ENCODE results near the gene CACNA1E.

The CACNA1E gene

DNA sequence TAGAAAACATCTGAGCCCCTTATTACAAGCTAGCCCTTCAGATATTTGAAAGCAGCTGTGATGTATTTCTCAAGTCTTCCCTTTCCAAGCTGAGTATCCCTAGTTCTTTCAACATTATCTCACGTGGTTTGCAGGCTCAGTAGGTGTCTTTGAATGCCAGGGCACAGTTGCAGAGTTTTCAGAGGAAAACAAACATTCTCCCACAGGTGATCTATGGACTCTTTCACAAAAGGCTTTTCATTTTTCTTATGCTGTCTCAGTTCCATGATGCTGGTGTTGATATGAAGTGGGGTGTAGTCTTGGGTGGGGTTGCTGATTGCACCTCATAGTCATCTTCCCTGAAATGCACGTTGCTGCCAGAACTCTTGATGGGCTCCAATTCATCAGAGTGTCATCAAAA lies 17.3 kb downstream of the CACNA1E start:
- H2BK15ac ChIP-seq (ENCODE audit: low read length): no peak overlapping the region
- H2BK120ac ChIP-seq (ENCODE audit: low read depth, low read length): no peak overlapping the region
- H4K91ac ChIP-seq (ENCODE audit: low read depth, low read length, poor library complexity): no peak overlapping the region
- H4K8ac ChIP-seq (ENCODE audit: low read depth, low read length): no peak overlapping the region
- H2BK12ac ChIP-seq (ENCODE audit: low read length): no peak overlapping the region
- no peak overlapping the region for H3K27ac ChIP-seq (replicated peaks; ENCODE audit: low read length)
- no peak overlapping the region for H3K9ac ChIP-seq (ENCODE audit: low read depth, low read length, poor library complexity)
- no peak overlapping the region for H3K4me3 ChIP-seq (ENCODE audit: low read length in 2 of 2)
- no peak overlapping the region for H3K23ac ChIP-seq (ENCODE audit: low read depth, low read length, poor library complexity)
- WGBS, 2 donors (ENCODE audit: extremely low coverage in 2 of 2, insufficient read length in 2 of 2, insufficient replicate concordance in 1 of 2): no CpG with 5 or more reads among the region's 2 CpGs
- H3K4me2 ChIP-seq (ENCODE audit: insufficient read depth, low read length, poor library complexity, severe bottlenecking): no peak overlapping the region
- H3K27me3 ChIP-seq (ENCODE audit: control insufficient read depth in 3 of 3, insufficient read depth in 3 of 3, low read depth in 1 of 3, low read length in 3 of 3): no peaks in the 10 kb centered on the region
- H2AFZ ChIP-seq (ENCODE audit: low read length): no peak overlapping the region
- no peak overlapping the region for H3K14ac ChIP-seq (ENCODE audit: low read length)
- no peaks in the 10 kb centered on the region for H3K9me3 ChIP-seq (replicated peaks in 1 of 2; ENCODE audit: control insufficient read depth in 2 of 2, insufficient read depth in 1 of 2, low read depth in 1 of 2, low read length in 2 of 2)
- DNase-seq (ENCODE audit: low spot score): no peak
- H3K18ac ChIP-seq (ENCODE audit: low read length): no peak overlapping the region
- H2AK5ac ChIP-seq (ENCODE audit: low read depth, low read length): no peak overlapping the region
- H3K4me1 ChIP-seq (ENCODE audit: control insufficient read depth in 2 of 2, insufficient read depth in 1 of 2, low read depth in 1 of 2, low read length in 2 of 2): peaks cover 0 to 7% of the 10 kb centered on the region in 2 donors
- H3K79me1 ChIP-seq (ENCODE audit: low read depth, low read length): no peaks in the 10 kb centered on the region
- no peaks in the 10 kb centered on the region for H3K36me3 ChIP-seq (replicated peaks in 1 of 2; ENCODE audit: control insufficient read depth in 2 of 2, insufficient read depth in 2 of 2, low read length in 2 of 2)
- H2BK5ac ChIP-seq (ENCODE audit: low read length): no peak overlapping the region
- H3K4ac ChIP-seq (ENCODE audit: low read length): no peak overlapping the region

DNA sequence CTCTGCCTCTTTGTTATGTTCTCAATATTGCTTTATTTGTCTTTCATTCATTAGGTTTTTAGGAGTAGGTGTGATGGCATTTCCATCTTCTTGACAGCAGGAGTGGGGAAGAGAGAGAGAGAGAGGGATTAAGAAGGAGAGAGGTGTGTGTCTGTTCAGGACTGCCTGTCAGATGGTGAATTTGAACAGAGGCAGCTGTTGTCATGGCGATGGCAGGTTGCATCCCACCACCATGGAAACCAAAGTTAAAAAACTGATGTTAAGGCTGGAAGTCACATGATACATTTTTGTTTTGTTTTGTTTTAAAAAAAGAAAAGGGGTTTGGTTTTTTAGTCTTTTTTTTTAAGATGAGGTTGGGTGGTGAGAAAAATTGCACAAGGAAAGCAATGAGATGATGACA lies 18.3 kb downstream of the CACNA1E start:
- no peaks in the 10 kb centered on the region for H3K79me1 ChIP-seq (ENCODE audit: low read depth, low read length)
- no peaks in the 10 kb centered on the region for H3K27me3 ChIP-seq (ENCODE audit: control insufficient read depth in 3 of 3, insufficient read depth in 3 of 3, low read depth in 1 of 3, low read length in 3 of 3)
- no peak overlapping the region for H3K27ac ChIP-seq (replicated peaks; ENCODE audit: low read length)
- H3K23ac ChIP-seq (ENCODE audit: low read depth, low read length, poor library complexity): no peak overlapping the region
- H3K18ac ChIP-seq (ENCODE audit: low read length): no peak overlapping the region
- H2BK5ac ChIP-seq (ENCODE audit: low read length): no peak overlapping the region
- H4K8ac ChIP-seq (ENCODE audit: low read depth, low read length): no peak overlapping the region
- H2BK15ac ChIP-seq (ENCODE audit: low read length): no peak overlapping the region
- H4K91ac ChIP-seq (ENCODE audit: low read depth, low read length, poor library complexity): no peak overlapping the region
- H2BK12ac ChIP-seq (ENCODE audit: low read length): no peak overlapping the region
- DNase-seq (ENCODE audit: low spot score): no peak
- H3K14ac ChIP-seq (ENCODE audit: low read length): no peak overlapping the region
- H2AK5ac ChIP-seq (ENCODE audit: low read depth, low read length): no peak overlapping the region
- peaks cover 0 to 7% of the 10 kb centered on the region in 2 donors for H3K4me1 ChIP-seq (ENCODE audit: control insufficient read depth in 2 of 2, insufficient read depth in 1 of 2, low read depth in 1 of 2, low read length in 2 of 2)
- WGBS, 2 donors (ENCODE audit: extremely low coverage in 2 of 2, insufficient read length in 2 of 2, insufficient replicate concordance in 1 of 2): no CpG with 5 or more reads among the region's 1 CpG
- no peak overlapping the region for H3K4ac ChIP-seq (ENCODE audit: low read length)
- H3K4me3 ChIP-seq (ENCODE audit: low read length in 2 of 2): no peak overlapping the region
- H2AFZ ChIP-seq (ENCODE audit: low read length): no peak overlapping the region
- no peak overlapping the region for H2BK120ac ChIP-seq (ENCODE audit: low read depth, low read length)
- H3K36me3 ChIP-seq (replicated peaks in 1 of 2; ENCODE audit: control insufficient read depth in 2 of 2, insufficient read depth in 2 of 2, low read length in 2 of 2): no peaks in the 10 kb centered on the region
- no peak overlapping the region for H3K9ac ChIP-seq (ENCODE audit: low read depth, low read length, poor library complexity)
- no peak overlapping the region for H3K4me2 ChIP-seq (ENCODE audit: insufficient read depth, low read length, poor library complexity, severe bottlenecking)
- H3K9me3 ChIP-seq (replicated peaks in 1 of 2; ENCODE audit: control insufficient read depth in 2 of 2, insufficient read depth in 1 of 2, low read depth in 1 of 2, low read length in 2 of 2): no peaks in the 10 kb centered on the region

DNA sequence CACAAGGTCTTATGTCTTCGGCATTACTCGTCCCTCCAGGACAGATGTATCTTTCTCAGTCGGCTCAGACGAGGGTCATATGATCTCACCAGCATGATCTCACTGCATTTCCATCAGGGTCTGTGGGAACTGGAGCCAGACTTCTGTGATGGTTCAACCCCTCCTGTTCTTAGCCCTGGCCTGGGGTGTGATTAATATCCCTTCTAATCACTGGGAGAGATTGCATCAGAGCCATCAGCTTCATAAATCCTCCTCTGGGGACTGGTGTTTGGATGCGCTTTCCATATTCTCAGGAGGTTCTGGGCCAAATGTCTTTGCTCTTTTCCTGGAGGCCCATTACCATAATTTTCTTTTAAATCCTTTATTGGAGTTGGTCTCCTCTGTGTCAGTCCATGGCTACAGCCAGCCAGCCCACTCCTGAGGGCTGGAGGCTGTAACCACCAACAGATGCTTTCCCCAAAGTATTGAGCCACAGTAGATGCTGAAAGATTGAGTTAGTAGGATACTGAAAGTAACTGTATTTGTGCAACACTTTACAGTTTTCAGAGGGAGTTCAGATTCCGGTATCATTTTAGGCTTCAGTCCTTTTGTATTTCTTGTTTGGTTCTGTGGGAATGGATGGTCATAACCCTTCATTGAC lies 20.0 kb downstream of the CACNA1E start:
- DNase-seq (ENCODE audit: low spot score): no peak
- Histone ChIP-seq H3K23ac (ENCODE audit: low read depth, low read length, poor library complexity) (no peak overlapping the region), H3K27me3 (ENCODE audit: control insufficient read depth in 3 of 3, insufficient read depth in 3 of 3, low read depth in 1 of 3, low read length in 3 of 3) (no peaks in the 10 kb centered on the region), H3K27ac (replicated peaks; ENCODE audit: low read length) (no peak overlapping the region), H3K4ac (ENCODE audit: low read length) (no peak overlapping the region), H2BK12ac (ENCODE audit: low read length) (no peak overlapping the region), H4K8ac (ENCODE audit: low read depth, low read length) (no peak overlapping the region), H3K4me2 (ENCODE audit: insufficient read depth, low read length, poor library complexity, severe bottlenecking) (no peak overlapping the region), H2BK120ac (ENCODE audit: low read depth, low read length) (no peak overlapping the region), H3K4me3 (ENCODE audit: low read length in 2 of 2) (no peak overlapping the region), H2AFZ (ENCODE audit: low read length) (no peak overlapping the region), H3K79me1 (ENCODE audit: low read depth, low read length) (no peaks in the 10 kb centered on the region), H2BK5ac (ENCODE audit: low read length) (no peak overlapping the region), H3K9ac (ENCODE audit: low read depth, low read length, poor library complexity) (no peak overlapping the region), H3K9me3 (replicated peaks in 1 of 2; ENCODE audit: control insufficient read depth in 2 of 2, insufficient read depth in 1 of 2, low read depth in 1 of 2, low read length in 2 of 2) (no peaks in the 10 kb centered on the region), H2AK5ac (ENCODE audit: low read depth, low read length) (no peak overlapping the region), H3K36me3 (replicated peaks in 1 of 2; ENCODE audit: control insufficient read depth in 2 of 2, insufficient read depth in 2 of 2, low read length in 2 of 2) (no peaks in the 10 kb centered on the region), H3K18ac (ENCODE audit: low read length) (no peak overlapping the region), H4K91ac (ENCODE audit: low read depth, low read length, poor library complexity) (no peak overlapping the region), H3K14ac (ENCODE audit: low read length) (no peak overlapping the region), H2BK15ac (ENCODE audit: low read length) (no peak overlapping the region), H3K4me1 (ENCODE audit: control insufficient read depth in 2 of 2, insufficient read depth in 1 of 2, low read depth in 1 of 2, low read length in 2 of 2) (peaks cover 0 to 7% of the 10 kb centered on the region in 2 donors)
- no CpG with 5 or more reads among the region's 6 CpGs for WGBS, 2 donors (ENCODE audit: extremely low coverage in 2 of 2, insufficient read length in 2 of 2, insufficient replicate concordance in 1 of 2)

DNA sequence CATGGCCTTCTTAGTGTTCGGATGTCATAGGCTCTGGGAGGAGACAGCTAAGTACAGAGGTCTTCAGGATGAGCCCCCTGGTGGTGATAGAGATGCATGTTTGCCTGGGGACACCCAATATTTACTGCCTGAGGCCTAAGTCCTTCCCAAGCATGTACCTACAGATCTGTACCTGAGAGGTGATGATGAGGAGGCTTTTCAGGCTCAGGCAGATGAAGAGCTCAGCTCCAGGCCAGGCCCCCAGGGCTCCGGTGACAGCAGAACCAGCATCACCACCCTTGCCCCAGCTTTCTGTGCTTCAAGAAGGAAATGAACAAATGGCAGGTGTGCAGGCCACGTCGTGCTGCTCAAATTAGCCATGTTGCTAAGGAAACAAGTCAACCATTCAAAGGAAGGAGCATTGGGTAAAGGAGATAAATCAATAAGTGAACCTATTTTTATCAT lies 21.1 kb downstream of the CACNA1E start:
- Histone ChIP-seq H3K4me2 (ENCODE audit: insufficient read depth, low read length, poor library complexity, severe bottlenecking) (no peak overlapping the region), H3K36me3 (replicated peaks in 1 of 2; ENCODE audit: control insufficient read depth in 2 of 2, insufficient read depth in 2 of 2, low read length in 2 of 2) (no peaks in the 10 kb centered on the region), H4K91ac (ENCODE audit: low read depth, low read length, poor library complexity) (no peak overlapping the region), H2BK120ac (ENCODE audit: low read depth, low read length) (no peak overlapping the region), H3K9me3 (replicated peaks in 1 of 2; ENCODE audit: control insufficient read depth in 2 of 2, insufficient read depth in 1 of 2, low read depth in 1 of 2, low read length in 2 of 2) (no peaks in the 10 kb centered on the region), H3K14ac (ENCODE audit: low read length) (no peak overlapping the region), H2AK5ac (ENCODE audit: low read depth, low read length) (no peak overlapping the region), H3K27me3 (ENCODE audit: control insufficient read depth in 3 of 3, insufficient read depth in 3 of 3, low read depth in 1 of 3, low read length in 3 of 3) (no peaks in the 10 kb centered on the region), H3K18ac (ENCODE audit: low read length) (no peak overlapping the region), H2BK15ac (ENCODE audit: low read length) (no peak overlapping the region), H3K27ac (replicated peaks; ENCODE audit: low read length) (no peak overlapping the region), H3K4me1 (ENCODE audit: control insufficient read depth in 2 of 2, insufficient read depth in 1 of 2, low read depth in 1 of 2, low read length in 2 of 2) (peaks cover 0 to 8% of the 10 kb centered on the region in 2 donors), H4K8ac (ENCODE audit: low read depth, low read length) (no peak overlapping the region), H3K4me3 (ENCODE audit: low read length in 2 of 2) (no peak overlapping the region), H2AFZ (ENCODE audit: low read length) (no peak overlapping the region), H3K4ac (ENCODE audit: low read length) (no peak overlapping the region), H3K23ac (ENCODE audit: low read depth, low read length, poor library complexity) (no peak overlapping the region), H3K9ac (ENCODE audit: low read depth, low read length, poor library complexity) (no peak overlapping the region), H2BK5ac (ENCODE audit: low read length) (no peak overlapping the region), H3K79me1 (ENCODE audit: low read depth, low read length) (no peaks in the 10 kb centered on the region), H2BK12ac (ENCODE audit: low read length) (no peak overlapping the region)
- no CpG with 5 or more reads among the region's 4 CpGs for WGBS, 2 donors (ENCODE audit: extremely low coverage in 2 of 2, insufficient read length in 2 of 2, insufficient replicate concordance in 1 of 2)
- no peak for DNase-seq (ENCODE audit: low spot score)

Measured in neuronal stem cell (in vitro differentiated cells).